Kidney (tissue), 14 donors: ENCODE data around the gene SUDS3. TPM values are rescaled to one million over a fixed set of nuclear protein-coding genes. Genes with fewer than 3 reads are reported as not detected.

Experiments
- DNase-seq, 5 donors: peaks; one replicate each; pipeline ENCODE4 v3.0.0-alpha.2; 2013 to 2020
- FAIRE-seq: peaks from 2 replicates; lab custom pipeline; 2012; peaks lifted over from hg19 to GRCh38; lab: Jason Lieb, UNC
- H3K27ac ChIP-seq, 2 donors: one replicate each; pipeline ENCODE4 v1.7.0; 2013; ENCODE audit warnings: low read depth in 2 of 2, low read length in 2 of 2, inconsistent platforms in 1 of 2
- H3K27me3 ChIP-seq: one replicate; pipeline ENCODE4 v1.7.1; 2013; ENCODE audit warnings: low read length, inconsistent platforms; ENCODE audit not compliant: control insufficient read depth, insufficient read depth
- H3K36me3 ChIP-seq, 3 donors: one replicate each; pipeline versions ENCODE4 v1.7.0 to v1.7.1; 2013; ENCODE audit warnings: low read length in 3 of 3, control low read depth in 1 of 3, inconsistent platforms in 1 of 3; ENCODE audit not compliant: insufficient read depth in 3 of 3, control insufficient read depth in 2 of 3
- H3K4me1 ChIP-seq, 3 donors: one replicate each; pipeline versions ENCODE4 v1.7.0 to v1.7.1; 2013; ENCODE audit warnings: low read length in 3 of 3, inconsistent platforms in 1 of 3, low read depth in 1 of 3; ENCODE audit not compliant: control insufficient read depth in 2 of 3, insufficient read depth in 2 of 3
- H3K4me3 ChIP-seq, 3 donors: one replicate each; pipeline versions ENCODE4 v1.7.0 to v1.8.1; 2013; ENCODE audit warnings: low read length in 3 of 3, control low read depth in 1 of 3, inconsistent platforms in 1 of 3
- H3K9ac ChIP-seq, 3 donors: one replicate each; pipeline versions ENCODE4 v1.7.0 to v1.7.1; 2013; ENCODE audit warnings: low read length in 3 of 3, control low read depth in 1 of 3, inconsistent platforms in 1 of 3
- H3K9me3 ChIP-seq, 3 donors: one replicate each; pipeline versions ENCODE4 v1.7.0 to v1.7.1; 2013; ENCODE audit warnings: low read length in 3 of 3, control low read depth in 1 of 3, inconsistent platforms in 1 of 3; ENCODE audit not compliant: control insufficient read depth in 2 of 3, insufficient read depth in 1 of 3
- CTCF ChIP-seq: IDR thresholded peaks from 3 replicates; pipeline ENCODE4 v1.5.1; 2012; ENCODE audit warnings: mild to moderate bottlenecking, moderate library complexity, borderline replicate concordance; ENCODE audit not compliant: insufficient read depth; ENCODE audit errors: extremely low read depth
- intact Hi-C: fragments of 100-400 bp; cut with DNase I; formaldehyde crosslinking; loops from one replicate; pipeline ENCODE4 v1.11.1; 2022
- polyA plus RNA-seq: library from polyadenylated mRNA; stranded (reverse); fragments of 350-450 nt; fragmentation: Illumina TruSeq; extraction: RNeasy Lipid Tissue Mini Kit (QIAGEN cat#74804); gene quantifications from one replicate; pipeline ENCODE4 v1.2.3, GENCODE V29; 2014; ENCODE audit warnings: low read depth, low replicate concordance; ENCODE audit not compliant: insufficient read depth
- total RNA-seq: library from RNA; stranded (reverse); fragmentation: NEBNext Ultra II Directional; extraction: Animal tissue kit (Norgen Biotek cat#: 25700); gene quantifications from one replicate; pipeline ENCODE4 v1.2.1, GENCODE V29; 2021
- donor health status: control.
- donor health status: control.
- donor health status: control.
- donor health status: control.
- donor health status: control.
- donor health status: DM: yes; HTN: yes; CAD: no.
- donor health status: Normal renal cell carcinoma (clear cell type).

Gene SUDS3
- total and polyA plus RNA-seq, 2 donors from 2014 or later = 14.9 to 29.0 TPM

- DNase-seq (no peak), FAIRE-seq (no peak)
- Histone ChIP-seq H3K4me1 (no peaks in the 10 kb centered on the region), H3K9ac (no peak overlapping the region), H3K9me3 (no peaks in the 10 kb centered on the region), H3K36me3 (no peaks in the 10 kb centered on the region), H3K27me3 (no peaks in the 10 kb centered on the region), H3K4me3 (no peak overlapping the region), H3K27ac (no peak overlapping the region)
- intact Hi-C loops = no loop called here
- TF ChIP-seq CTCF = no peak
These were observed 89.4 kb downstream of the SUDS3 start for GRCh38 chr12:118465706-118466105.

Other genes starting within 250 kb of the SUDS3 start
- gene PEBP1, start 240.4 kb upstream of the SUDS3 start, total RNA-seq = 321 TPM
- gene PEBP1, start 240.4 kb upstream of the SUDS3 start, polyA plus RNA-seq = 1,168 TPM
- gene TAOK3, start 3.6 kb upstream of the SUDS3 start, total RNA-seq = 36.1 TPM
- 14.0 TPM for gene TAOK3, start 3.6 kb upstream of the SUDS3 start, polyA plus RNA-seq